HG02943 (cell line): ENCODE measurements around the gene RSF1.
"Not testable (repeated sequence)": the region's sequence is repeated elsewhere in the genome, so short reads cannot be mapped to it uniquely, and the experiment has no call there.

Source experiments
- ATAC-seq: cut with Tn5 transposase; IDR thresholded peaks from one replicate; pipeline ENCODE4 v1.9.1; 2021; ENCODE audit warnings: mild to moderate bottlenecking, low read depth, moderate library complexity; ENCODE audit not compliant: unreplicated experiment

Gene RSF1

GRCh38 chr11:77637345-77638165 is 183.0 kb downstream of the RSF1 start, which contains the start of gene CLNS1A:
Gene CLNS1A (minus strand): TSS chr11:77637794. CDS start chr11:77637714, 80 bp downstream.
- peak; percentile 89 for ATAC-seq

DNA sequence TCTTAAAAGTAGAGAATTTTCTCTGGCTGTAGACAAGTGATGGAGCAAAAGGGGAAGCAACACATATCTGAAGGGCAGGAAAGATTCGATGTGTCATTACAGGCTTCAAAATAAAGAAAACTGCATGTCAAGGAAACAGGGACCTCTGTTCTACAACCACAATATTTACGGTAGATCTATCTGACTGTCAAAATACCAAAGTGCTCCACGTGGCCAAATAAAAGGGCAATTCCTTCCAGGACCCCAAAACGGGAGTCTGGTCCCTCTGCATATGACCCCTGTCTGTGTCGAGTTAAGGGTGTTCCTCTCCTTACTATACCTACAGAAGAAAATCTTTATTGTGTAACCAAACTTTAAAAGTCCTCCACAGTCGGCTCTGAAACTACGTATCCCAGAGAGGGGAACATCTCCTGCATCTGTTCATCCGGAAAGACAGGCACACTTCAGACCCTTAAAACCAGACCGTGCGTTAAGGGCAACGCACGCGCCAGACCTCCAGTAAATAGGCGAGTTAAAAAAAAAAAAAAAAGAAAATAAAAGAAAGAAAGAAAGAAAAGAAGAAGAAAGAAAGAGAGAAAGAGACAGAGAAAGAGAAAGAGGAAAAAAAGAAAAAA is 183.7 kb downstream of the RSF1 start:
- no peak for ATAC-seq

GRCh38 chr11:77633926-77634325 is 186.6 kb downstream of the RSF1 start:
- not testable (repeated sequence) for ATAC-seq

DNA sequence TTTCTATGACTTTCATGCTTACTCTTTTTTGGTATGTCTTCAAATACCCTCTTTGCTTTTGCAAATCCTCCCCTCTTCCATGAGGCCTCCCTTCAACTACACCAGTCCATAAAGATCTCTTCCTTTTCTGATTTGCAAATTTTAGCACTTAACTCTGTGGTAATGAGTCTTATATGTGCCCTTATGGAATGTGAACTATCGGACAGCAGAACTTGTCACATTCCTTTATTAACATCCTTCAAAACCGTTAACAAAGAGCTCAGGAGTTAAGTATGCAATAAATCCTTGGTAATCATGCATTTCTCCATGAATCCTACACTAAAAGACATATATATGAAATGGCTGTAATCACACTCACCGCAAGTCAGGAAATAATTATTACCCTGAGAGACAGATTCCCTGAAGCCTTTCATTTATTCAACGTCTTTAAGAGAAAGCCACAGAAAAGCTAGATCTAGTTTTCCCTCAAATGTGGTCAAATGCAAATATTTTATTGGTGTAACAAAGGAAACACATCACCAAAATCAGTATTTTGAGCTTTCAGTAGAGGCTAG is 190.3 kb downstream of the RSF1 start:
- ATAC-seq = no peak

- no peak for ATAC-seq
Observed at GRCh38 chr11:77619576-77620198, 200.8 kb downstream of the RSF1 start.

- ATAC-seq = no peak
Observed at GRCh38 chr11:77617892-77618291, 202.6 kb downstream of the RSF1 start.

GRCh38 chr11:77611921-77612320 is 208.6 kb downstream of the RSF1 start:
- no peak for ATAC-seq
